ENCODE results near the gene MYLK2. TPM values are rescaled to one million over a fixed set of nuclear protein-coding genes. Genes with fewer than 3 reads are reported as not detected.

Gene MYLK2
- total RNA-seq, 1 donor = under 0.01 TPM

- TF ChIP-seq CTCF (IDR thresholded peaks at IDR 0.05; ENCODE audit: insufficient read depth, low read depth, low read length) = no peak
- H3K4me3 ChIP-seq (ENCODE audit: low read depth, low read length) = peak overlapping the region; percentile 44
- no peak for DNase-seq (ENCODE audit: low read depth)
Observed at GRCh38 chr20:31870726-31871617, 51.8 kb downstream of the MYLK2 start.

GRCh38 chr20:31871618-31871954, 52.4 kb downstream of the MYLK2 start:
- no peak for TF ChIP-seq CTCF (IDR thresholded peaks at IDR 0.05; ENCODE audit: insufficient read depth, low read depth, low read length)
- no peak for DNase-seq (ENCODE audit: low read depth)
- no peak overlapping the region for H3K4me3 ChIP-seq (ENCODE audit: low read depth, low read length)

DNA sequence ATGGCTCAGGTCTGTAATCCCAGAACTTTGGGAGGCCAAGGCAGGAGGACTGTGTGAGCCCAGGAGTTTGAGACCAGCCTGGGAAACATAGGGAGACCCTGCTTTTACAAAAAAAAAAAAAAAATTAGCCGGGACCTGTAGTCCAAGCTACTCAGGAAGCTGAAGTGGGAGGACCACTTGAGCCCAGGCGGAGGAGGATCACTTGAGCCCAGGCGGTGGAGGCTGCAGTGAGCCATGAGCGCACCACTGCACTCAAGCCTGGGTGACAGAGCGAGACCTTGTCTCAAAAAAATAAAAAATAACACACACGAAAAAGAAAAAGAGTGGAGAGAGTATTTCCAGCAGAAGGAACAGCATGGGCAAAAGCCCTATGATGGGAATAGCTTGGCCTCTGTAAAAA, 53.2 kb downstream of the MYLK2 start:
- H3K4me3 ChIP-seq (ENCODE audit: low read depth, low read length) = no peak overlapping the region
- TF ChIP-seq CTCF (IDR thresholded peaks at IDR 0.05; ENCODE audit: insufficient read depth, low read depth, low read length) = no peak
- DNase-seq (ENCODE audit: low read depth) = no peak

- H3K4me3 ChIP-seq (ENCODE audit: low read depth, low read length) = no peak overlapping the region
- DNase-seq (ENCODE audit: low read depth) = no peak
- no peak for TF ChIP-seq CTCF (IDR thresholded peaks at IDR 0.05; ENCODE audit: insufficient read depth, low read depth, low read length)
Observed at GRCh38 chr20:31875671-31876070, 56.5 kb downstream of the MYLK2 start.

GRCh38 chr20:31877684-31878083, 58.5 kb downstream of the MYLK2 start:
- H3K4me3 ChIP-seq (ENCODE audit: low read depth, low read length) = no peak overlapping the region
- no peak for DNase-seq (ENCODE audit: low read depth)
- no peak for TF ChIP-seq CTCF (IDR thresholded peaks at IDR 0.05; ENCODE audit: insufficient read depth, low read depth, low read length)

DNA sequence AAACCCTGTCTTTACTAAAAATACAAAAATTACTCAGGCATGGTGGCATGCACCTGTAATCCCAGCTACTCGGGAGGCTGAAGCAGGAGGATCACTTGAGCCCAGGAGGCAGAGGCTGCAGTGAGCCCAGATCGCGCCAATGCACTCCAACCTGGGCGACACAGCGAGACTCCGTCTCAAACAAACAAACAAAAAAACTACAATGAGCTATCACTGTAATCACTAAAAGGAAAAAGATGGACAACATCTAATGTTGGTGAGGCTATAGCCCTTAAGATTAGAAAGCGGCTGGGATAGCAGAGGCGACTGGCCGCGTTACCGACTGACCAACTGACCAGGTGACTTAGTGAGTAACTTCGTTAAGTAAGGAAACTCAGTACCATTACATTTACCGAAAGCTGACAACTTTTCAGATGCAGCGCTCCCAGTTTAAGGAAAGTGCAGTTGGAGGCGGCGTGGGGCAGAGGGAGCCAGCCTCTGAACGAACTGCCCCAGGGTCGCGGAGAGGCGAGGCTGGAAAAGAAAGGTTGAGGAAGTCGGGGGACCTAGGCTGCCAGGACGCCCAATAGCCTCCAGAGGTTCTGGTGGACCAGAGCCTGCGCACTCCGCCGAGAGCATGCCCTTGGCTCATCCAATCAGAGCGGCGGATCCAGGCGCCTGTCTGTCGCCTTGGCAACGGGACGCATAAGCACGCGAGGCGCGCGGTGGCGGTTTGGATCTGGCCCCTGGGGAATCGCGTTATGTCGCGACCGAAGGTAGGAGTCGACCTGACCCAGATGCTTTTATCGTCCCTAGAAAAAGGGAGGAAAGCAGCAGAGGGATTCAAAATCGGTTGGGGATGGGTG, 60.2 kb downstream of the MYLK2 start:
- DNase-seq (ENCODE audit: low read depth) = peak; percentile 96
- TF ChIP-seq CTCF (IDR thresholded peaks at IDR 0.05; ENCODE audit: insufficient read depth, low read depth, low read length) = peak; percentile 15
- peak overlapping the region; percentile 72 for H3K4me3 ChIP-seq (ENCODE audit: low read depth, low read length)
